Activated CD4-positive, alpha-beta T cell treated with anti-CD3 and anti-CD28 coated beads, Interleukin-2, Interleukin-4, amounts not matched to agents 100 ng/mL and 50 ng/mL, durations not matched to agents 16 hours and 8 hours (primary cell): ENCODE results near the gene DAPK3.

ENCODE experiments used
- DNase-seq: peaks from one replicate; pipeline ENCODE4 v3.0.0-alpha.2; 2020; ENCODE audit warnings: low spot score

Gene DAPK3

DNA sequence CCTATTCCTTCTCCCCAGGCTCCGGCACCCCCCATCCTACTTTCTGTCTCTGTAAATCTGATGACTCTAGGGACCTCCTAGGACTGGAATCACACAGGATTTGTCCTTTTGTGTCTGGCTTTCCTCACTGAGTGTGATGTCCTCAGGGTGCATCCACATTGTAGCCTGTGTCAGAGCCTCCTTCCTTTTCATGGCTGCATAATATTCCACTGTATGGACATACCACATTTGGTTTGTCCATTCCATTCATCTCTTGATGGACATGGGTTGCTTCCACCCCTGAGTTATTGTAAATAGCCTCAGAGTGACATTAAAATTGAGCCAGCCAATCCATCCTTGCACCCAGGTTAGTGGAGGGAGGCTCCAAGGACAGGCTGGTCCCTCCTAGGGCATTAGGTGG is 60.8 kb downstream of the DAPK3 start:
- DNase-seq: no peak
